Measurements from ENCODE around the gene TENM4.
"Not testable (repeated sequence)": the region's sequence is repeated elsewhere in the genome, so short reads cannot be mapped to it uniquely, and the experiment has no call there.

Gene TENM4

GRCh38 chr11:78893996-78894395 lies 546.8 kb downstream of the TENM4 start:
- H3K4me3 ChIP-seq = no peak overlapping the region
- DNase-seq (ENCODE audit: low spot score) = no peak
- H3K27ac ChIP-seq = no peak overlapping the region
- TF ChIP-seq CTCF (IDR thresholded peaks at IDR 0.05) = no peak

GRCh38 chr11:78889698-78890097 lies 551.1 kb downstream of the TENM4 start:
- H3K27ac ChIP-seq = no peak overlapping the region
- DNase-seq (ENCODE audit: low spot score) = no peak
- no peak overlapping the region for H3K4me3 ChIP-seq
- no peak for TF ChIP-seq CTCF (IDR thresholded peaks at IDR 0.05)

GRCh38 chr11:78886616-78887015 lies 554.2 kb downstream of the TENM4 start:
- no peak for TF ChIP-seq CTCF (IDR thresholded peaks at IDR 0.05)
- DNase-seq (ENCODE audit: low spot score) = no peak
- H3K4me3 ChIP-seq = no peak overlapping the region
- H3K27ac ChIP-seq = no peak overlapping the region

GRCh38 chr11:78884761-78885160 lies 556.1 kb downstream of the TENM4 start:
- DNase-seq (ENCODE audit: low spot score) = no peak
- Histone ChIP-seq H3K27ac (no peak overlapping the region), H3K4me3 (no peak overlapping the region)
- no peak for TF ChIP-seq CTCF (IDR thresholded peaks at IDR 0.05)

DNA sequence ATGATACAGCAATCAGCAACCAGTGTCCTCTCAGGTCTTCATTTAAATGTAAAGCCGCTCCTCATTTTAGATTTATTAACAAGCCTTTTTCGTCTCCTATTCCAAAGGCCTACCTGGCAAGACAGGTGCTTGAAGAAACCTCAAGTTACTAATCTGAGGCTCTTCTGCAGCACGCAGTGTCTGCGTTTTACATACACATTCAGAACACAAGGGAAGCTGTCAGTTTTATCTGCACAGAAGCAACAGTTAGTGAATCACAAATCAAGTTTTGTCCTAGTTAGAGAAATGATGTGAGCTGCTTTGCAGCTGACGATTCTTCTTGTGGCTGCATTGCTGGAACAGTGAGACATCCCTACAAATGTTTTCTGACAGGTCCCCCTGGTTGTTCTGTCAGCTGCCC lies 557.3 kb downstream of the TENM4 start:
- no peak for DNase-seq (ENCODE audit: low spot score)
- no peak for TF ChIP-seq CTCF (IDR thresholded peaks at IDR 0.05)
- Histone ChIP-seq H3K27ac (no peak overlapping the region), H3K4me3 (no peak overlapping the region)

GRCh38 chr11:78879094-78879980 lies 561.5 kb downstream of the TENM4 start:
- DNase-seq (ENCODE audit: low spot score); H3K4me3 ChIP-seq; H3K27ac ChIP-seq: not testable (repeated sequence)

DNA sequence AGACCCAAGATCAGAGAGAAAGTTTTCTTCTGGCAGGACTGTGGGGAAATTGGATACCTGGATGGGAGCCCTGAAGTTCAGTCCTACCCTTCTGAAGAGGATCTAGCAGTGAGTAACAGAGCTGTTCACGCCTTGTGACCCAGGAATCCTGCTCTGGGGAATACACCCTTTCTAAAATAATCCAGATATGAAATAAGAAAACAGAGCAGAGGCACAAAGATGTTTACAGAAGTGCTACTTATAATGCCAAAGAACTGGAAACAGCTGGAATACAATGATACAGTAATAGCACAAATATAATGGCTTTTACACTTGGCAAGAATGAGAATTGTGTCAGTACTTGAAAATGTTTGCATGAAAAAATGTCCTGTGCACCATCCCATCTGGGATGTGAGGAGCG lies 562.2 kb downstream of the TENM4 start:
- no peak for TF ChIP-seq CTCF (IDR thresholded peaks at IDR 0.05)
- no peak for DNase-seq (ENCODE audit: low spot score)
- Histone ChIP-seq H3K4me3 (no peak overlapping the region), H3K27ac (no peak overlapping the region)
